Esophagus muscularis mucosa (tissue), 4 donors: Measurements from ENCODE around the gene BCAT1. TPM values are rescaled to one million over a fixed set of nuclear protein-coding genes. Genes with fewer than 3 reads are reported as not detected.

Experiments used
- DNase-seq: peaks from one replicate; pipeline ENCODE4 v3.0.0-alpha.2; 2017; ENCODE audit errors: extremely low spot score
- H3K27ac ChIP-seq, 4 donors: fragments of 200-600 bp; sonication (generic); replicated peaks in 1 of 4; 1 replicate in 3 of 4; 2 replicates in 1 of 4; pipeline ENCODE4 v1.5.1; 2016 to 2019; ENCODE audit warnings: mild to moderate bottlenecking in 1 of 4
- H3K27me3 ChIP-seq, 4 donors: fragments of 200-600 bp; sonication (generic); one replicate each; pipeline versions ENCODE4 v1.5.1 to v1.6.0; 2016 to 2019
- H3K36me3 ChIP-seq, 4 donors: fragments of 200-600 bp; sonication (generic); one replicate each; pipeline ENCODE4 v1.5.1; 2016 to 2019
- H3K4me1 ChIP-seq, 4 donors: fragments of 200-600 bp; sonication (generic); one replicate each; pipeline ENCODE4 v1.5.1; 2016 to 2019
- H3K4me3 ChIP-seq, 4 donors: fragments of 200-600 bp; sonication (generic); 1 replicate in 2 of 4; 2 replicates in 2 of 4; pipeline ENCODE4 v1.5.1; 2016 to 2019; ENCODE audit warnings: mild to moderate bottlenecking in 4 of 4, moderate library complexity in 1 of 4
- H3K9me3 ChIP-seq, 4 donors: fragments of 200-600 bp; sonication (generic); 1 replicate in 3 of 4; 2 replicates in 1 of 4; pipeline ENCODE4 v1.5.1; 2016 to 2019
- CTCF ChIP-seq, 3 experiments: fragments of 200-600 bp in 2 of 3; fragments of 450-650 bp in 1 of 3; sonication (generic) in 2 of 3; IDR thresholded peaks; one replicate each; pipeline ENCODE4 v1.5.1; 2017 to 2019; ENCODE audit warnings: antibody characterized with exemption in 3 of 3, mild to moderate bottlenecking in 2 of 3, moderate library complexity in 1 of 3
- EP300 ChIP-seq: sonication (generic); formaldehyde crosslinking; IDR thresholded peaks from one replicate; pipeline ENCODE4 v1.6.1; 2017; ENCODE audit warnings: antibody characterized with exemption
- POLR2A ChIP-seq: fragments of 450-650 bp; IDR thresholded peaks from one replicate; pipeline ENCODE4 v1.6.1; 2017; ENCODE audit warnings: antibody characterized with exemption, moderate library complexity, mild to moderate bottlenecking, low read depth
- POLR2AphosphoS5 ChIP-seq, 2 donors: sonication (generic); formaldehyde crosslinking; IDR thresholded peaks; one replicate each; pipeline ENCODE4 v1.6.1; 2017; ENCODE audit warnings: antibody characterized with exemption in 2 of 2
- whole genome bisulfite sequencing: methylation state at CpG from one replicate; pipeline ENCODE4 v1.1.5; 2018; 5-methylcytosine and 5-hydroxymethylcytosine counted together
- intact Hi-C: fragments of 100-400 bp; cut with DNase I; formaldehyde crosslinking; loops from one replicate; pipeline ENCODE4 v1.15.1; 2023
- total RNA-seq, 4 donors: library from RNA; depleted of rRNA; stranded (reverse); fragments of >200 nt; gene quantifications; one replicate each; pipeline versions ENCODE4 v1.1.0 to v1.2.1, GENCODE V29; 2016

Gene BCAT1
- total RNA-seq, 4 donors from 2014 or later = 9.1 to 23.4 (median 14.7) TPM

DNA sequence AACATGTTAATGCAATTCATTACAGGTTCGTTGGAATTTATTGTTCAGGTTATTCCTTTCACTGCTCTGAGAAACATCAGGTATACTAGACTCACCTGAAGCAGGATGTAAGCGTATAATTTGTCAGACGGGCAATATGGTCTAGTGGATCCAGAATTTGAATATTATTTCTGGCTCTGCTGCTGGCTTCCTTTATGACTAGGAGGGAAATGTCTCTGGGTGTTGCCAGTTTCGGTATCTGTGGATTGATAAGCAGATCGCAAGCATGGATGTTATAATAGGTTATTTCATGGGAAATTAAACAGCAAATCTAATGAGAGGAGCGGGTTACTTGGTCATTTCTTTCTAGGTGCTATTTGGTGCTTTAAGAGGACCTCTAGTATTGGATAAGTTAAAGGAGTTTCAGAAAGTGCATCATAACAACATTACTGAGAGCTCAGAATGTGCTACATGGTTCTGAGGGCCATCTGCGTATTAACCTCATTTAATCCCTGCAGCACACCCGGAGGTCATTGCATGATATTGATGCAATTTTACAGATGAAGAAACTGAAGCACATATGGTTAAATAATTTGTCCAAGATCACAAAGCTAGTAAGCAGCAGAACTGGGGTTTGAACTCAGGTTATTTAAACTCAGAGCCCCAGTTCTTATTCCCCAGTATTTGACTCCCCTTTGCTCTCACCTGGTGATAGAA, 47.3 kb upstream of the BCAT1 start:
- Histone ChIP-seq H3K36me3 (no peaks in the 10 kb centered on the region), H3K4me3 (no peak overlapping the region), H3K4me1 (peaks cover 9 to 17% (median 13%) of the 10 kb centered on the region in 4 donors), H3K9me3 (no peaks in the 10 kb centered on the region), H3K27me3 (no peaks in the 10 kb centered on the region), H3K27ac (no peak overlapping the region)
- no peak for DNase-seq
- intact Hi-C loops = no loop called here
- no peak for TF ChIP-seq CTCF (IDR thresholded peaks at IDR 0.05)
- no peak for TF ChIP-seq POLR2AphosphoS5 (IDR thresholded peaks at IDR 0.05)
- TF ChIP-seq POLR2A = no peak
- TF ChIP-seq EP300 = no peak
- 91% methylated on average over 8 of the region's 8 CpGs for WGBS

DNA sequence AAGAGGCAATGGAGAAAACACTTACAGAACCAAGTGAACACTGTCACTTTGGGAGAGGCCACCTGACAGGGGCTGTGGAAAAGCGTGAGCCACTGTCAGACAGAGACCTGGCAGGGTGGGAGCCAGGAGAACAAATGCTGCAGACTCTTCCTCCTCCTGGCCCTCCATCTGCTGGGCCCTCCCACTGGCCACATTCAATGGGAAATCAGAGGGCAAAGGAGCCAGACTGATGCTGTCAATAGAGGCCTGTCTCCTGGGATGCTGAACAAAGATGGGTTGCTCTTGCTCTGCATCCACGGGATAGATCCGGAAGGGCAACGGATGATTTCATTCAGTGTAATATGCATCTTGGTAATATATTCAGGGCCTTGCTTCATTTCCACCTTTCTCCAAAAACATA, 44.9 kb upstream of the BCAT1 start:
- TF ChIP-seq CTCF (IDR thresholded peaks at IDR 0.05) (no peak), POLR2AphosphoS5 (IDR thresholded peaks at IDR 0.05) (no peak), EP300 (no peak), POLR2A (no peak)
- no peaks in the 10 kb centered on the region for H3K9me3 ChIP-seq
- H3K36me3 ChIP-seq = no peaks in the 10 kb centered on the region
- DNase-seq = no peak
- intact Hi-C loops = no loop called here
- no peaks in the 10 kb centered on the region for H3K27me3 ChIP-seq
- H3K4me1 ChIP-seq = peaks cover 9 to 17% (median 13%) of the 10 kb centered on the region in 4 donors
- 96% methylated on average over 4 of the region's 4 CpGs for WGBS
- H3K27ac ChIP-seq = no peak overlapping the region
- no peak overlapping the region for H3K4me3 ChIP-seq

- WGBS = 36% methylated on average over 9 of the region's 9 CpGs
- H3K4me3 ChIP-seq = no peak overlapping the region
- no peaks in the 10 kb centered on the region for H3K4me1 ChIP-seq
- intact Hi-C loops = loop anchor here (2.0 kb wide), 1 partner anchor 137 kb away; no protein-coding TSS in a partner anchor
- no peaks in the 10 kb centered on the region for H3K36me3 ChIP-seq
- H3K27me3 ChIP-seq = no peaks in the 10 kb centered on the region
- H3K27ac ChIP-seq = no peak overlapping the region
- peak; percentile 59 to 67 (median 65) for TF ChIP-seq CTCF (IDR thresholded peaks at IDR 0.05)
- no peak for TF ChIP-seq POLR2A
- no peak for TF ChIP-seq POLR2AphosphoS5 (IDR thresholded peaks at IDR 0.05)
- H3K9me3 ChIP-seq = no peaks in the 10 kb centered on the region
- DNase-seq = peak; percentile 42
Measured at GRCh38 chr12:24991209-24992049, 42.5 kb upstream of the BCAT1 start.

DNA sequence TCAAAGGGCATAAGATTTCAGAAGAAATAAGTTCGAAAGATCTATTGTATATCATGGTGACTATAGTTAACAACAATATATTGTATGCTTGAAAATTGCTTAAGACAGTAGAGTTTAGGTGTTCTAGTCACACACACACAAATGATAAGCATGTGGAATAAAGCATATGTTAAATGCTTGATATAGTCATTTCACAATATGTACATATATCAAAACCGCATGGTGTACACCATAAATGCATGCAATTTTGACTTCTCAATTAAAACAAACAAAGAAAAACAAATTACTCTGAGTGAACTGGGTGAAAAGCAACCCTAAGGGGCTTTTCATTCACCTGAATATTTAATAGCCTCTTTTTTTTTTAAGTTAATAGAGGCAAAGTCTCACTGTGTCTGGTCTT, 40.3 kb upstream of the BCAT1 start:
- no peak for TF ChIP-seq CTCF (IDR thresholded peaks at IDR 0.05)
- Histone ChIP-seq H3K36me3 (no peaks in the 10 kb centered on the region), H3K4me1 (no peaks in the 10 kb centered on the region), H3K4me3 (no peak overlapping the region), H3K27me3 (no peaks in the 10 kb centered on the region), H3K27ac (no peak overlapping the region), H3K9me3 (peaks cover 0 to 3% (median 1%) of the 10 kb centered on the region in 4 donors)
- no peak for DNase-seq
- intact Hi-C loops = no loop called here
- 94% methylated on average over 2 of the region's 2 CpGs for WGBS
